ENCODE results near the gene BRAF.

Gene BRAF

DNA sequence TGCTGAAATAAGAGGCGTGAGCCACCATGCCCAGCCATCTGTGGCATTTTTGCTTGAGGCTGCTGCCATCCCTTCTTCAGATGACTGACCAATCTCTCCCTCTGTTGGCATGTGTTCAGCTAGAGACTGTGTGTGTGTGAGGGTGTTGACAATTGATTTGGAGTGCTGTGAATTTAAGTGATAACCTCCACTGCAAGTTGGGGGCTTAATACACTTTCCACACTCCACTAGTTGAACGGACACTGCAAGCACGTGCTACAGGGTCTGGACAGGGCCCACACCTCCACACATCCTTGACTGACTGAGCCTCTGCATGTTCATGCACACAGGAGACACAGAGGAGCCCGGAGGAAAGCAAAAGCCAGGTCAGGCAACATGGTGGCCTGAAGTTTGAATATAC is 51.3 kb downstream of the BRAF start:
- no peak for DNase-seq
- TF ChIP-seq, protein P1, sequence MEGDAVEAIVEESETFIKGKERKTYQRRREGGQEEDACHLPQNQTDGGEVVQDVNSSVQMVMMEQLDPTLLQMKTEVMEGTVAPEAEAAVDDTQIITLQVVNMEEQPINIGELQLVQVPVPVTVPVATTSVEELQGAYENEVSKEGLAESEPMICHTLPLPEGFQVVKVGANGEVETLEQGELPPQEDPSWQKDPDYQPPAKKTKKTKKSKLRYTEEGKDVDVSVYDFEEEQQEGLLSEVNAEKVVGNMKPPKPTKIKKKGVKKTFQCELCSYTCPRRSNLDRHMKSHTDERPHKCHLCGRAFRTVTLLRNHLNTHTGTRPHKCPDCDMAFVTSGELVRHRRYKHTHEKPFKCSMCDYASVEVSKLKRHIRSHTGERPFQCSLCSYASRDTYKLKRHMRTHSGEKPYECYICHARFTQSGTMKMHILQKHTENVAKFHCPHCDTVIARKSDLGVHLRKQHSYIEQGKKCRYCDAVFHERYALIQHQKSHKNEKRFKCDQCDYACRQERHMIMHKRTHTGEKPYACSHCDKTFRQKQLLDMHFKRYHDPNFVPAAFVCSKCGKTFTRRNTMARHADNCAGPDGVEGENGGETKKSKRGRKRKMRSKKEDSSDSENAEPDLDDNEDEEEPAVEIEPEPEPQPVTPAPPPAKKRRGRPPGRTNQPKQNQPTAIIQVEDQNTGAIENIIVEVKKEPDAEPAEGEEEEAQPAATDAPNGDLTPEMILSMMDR (IDR thresholded peaks at IDR 0.05; ENCODE audit: low read depth, low read length): no peak
- Histone ChIP-seq H3K4me1 (peaks cover 7% of the 10 kb centered on the region; the same call in 1 of the 2 replicates), H3K36me3 (peaks cover 2% of the 10 kb centered on the region; the same call in 1 of the 2 replicates), H3K27me3 (no peaks in the 10 kb centered on the region), H3K4me3 (ENCODE audit: low read depth, low read length) (no peak overlapping the region), H3K9me3 (no peaks in the 10 kb centered on the region)

GRCh38 chr7:140870003-140870402 is 54.7 kb downstream of the BRAF start:
- TF ChIP-seq, protein P1 (IDR thresholded peaks at IDR 0.05; ENCODE audit: low read depth, low read length): no peak
- Histone ChIP-seq H3K9me3 (no peaks in the 10 kb centered on the region), H3K36me3 (peaks cover 2% of the 10 kb centered on the region; the same call in 1 of the 2 replicates), H3K27me3 (no peaks in the 10 kb centered on the region), H3K4me3 (ENCODE audit: low read depth, low read length) (no peak overlapping the region), H3K4me1 (peaks cover 7% of the 10 kb centered on the region; the same call in 1 of the 2 replicates)
- no peak for DNase-seq

DNA sequence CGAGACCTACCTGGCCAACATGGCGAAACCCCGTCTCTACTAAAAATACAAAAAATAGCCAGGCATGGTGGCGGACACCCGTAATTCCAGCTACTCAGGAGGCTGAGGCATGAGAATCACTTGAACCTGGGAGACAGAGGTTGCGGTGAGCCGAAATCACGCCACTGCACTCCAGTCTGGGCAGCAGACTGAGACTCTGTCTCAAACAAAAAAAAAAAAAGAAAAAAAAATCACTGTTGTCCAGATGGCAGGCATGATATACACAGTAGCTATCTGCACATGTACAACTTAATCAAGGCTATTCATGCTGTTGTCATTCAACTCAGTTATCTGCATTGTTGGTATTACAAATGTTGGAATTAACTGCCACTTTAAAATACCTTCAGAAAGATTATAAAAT is 55.3 kb downstream of the BRAF start:
- DNase-seq: no peak
- TF ChIP-seq, protein P1 (IDR thresholded peaks at IDR 0.05; ENCODE audit: low read depth, low read length): no peak
- no peak overlapping the region for H3K4me3 ChIP-seq (ENCODE audit: low read depth, low read length)
- peaks cover 2% of the 10 kb centered on the region; the same call in 1 of the 2 replicates for H3K36me3 ChIP-seq
- H3K9me3 ChIP-seq: no peaks in the 10 kb centered on the region
- no peaks in the 10 kb centered on the region for H3K27me3 ChIP-seq
- H3K4me1 ChIP-seq: peaks cover 7% of the 10 kb centered on the region; the same call in 1 of the 2 replicates

DNA sequence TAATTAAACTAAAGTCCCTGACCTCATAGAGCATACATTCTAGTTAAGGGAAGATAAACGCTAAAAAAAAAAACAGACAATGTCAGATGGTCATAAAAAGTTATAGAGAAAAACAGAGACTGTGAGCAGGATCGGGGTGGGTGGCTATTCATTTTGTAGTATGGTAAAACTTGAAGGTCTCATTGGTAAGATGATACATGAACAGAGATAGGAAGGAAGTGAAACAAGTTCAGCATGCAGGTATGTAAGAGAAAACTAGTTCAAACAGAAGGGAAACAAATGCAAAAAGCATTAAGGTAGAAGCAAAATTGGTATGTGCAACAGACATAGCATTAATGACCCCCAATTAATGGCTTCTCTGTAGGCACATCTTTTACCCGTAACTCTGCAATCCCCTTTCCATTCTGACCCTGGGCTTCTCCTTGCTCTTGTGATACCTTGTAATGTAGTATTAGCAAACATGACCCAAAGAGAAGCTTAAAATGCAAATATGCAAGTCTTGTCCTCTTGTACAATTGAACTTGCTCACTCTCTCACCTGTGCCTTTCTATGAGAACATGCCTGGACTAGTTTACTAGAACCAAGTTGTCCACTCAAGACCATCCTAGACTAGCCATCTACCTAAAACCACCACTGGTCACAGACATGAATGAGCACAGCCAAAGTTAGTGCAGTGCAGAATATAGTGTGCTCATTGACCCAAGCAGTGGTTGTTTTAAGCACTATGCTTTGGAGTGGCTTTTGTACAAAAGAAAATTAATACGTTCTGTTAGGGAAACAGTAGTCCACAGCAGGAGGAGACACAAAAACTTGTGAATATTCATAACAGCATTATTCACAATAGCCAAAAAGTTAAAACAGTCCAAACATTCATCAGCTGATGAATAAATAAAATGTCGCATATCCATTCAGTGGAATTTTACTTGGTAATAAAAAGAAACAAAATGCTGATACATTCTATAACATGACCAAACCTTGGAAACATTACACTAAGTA is 57.0 kb downstream of the BRAF start:
- Histone ChIP-seq H3K4me3 (ENCODE audit: low read depth, low read length) (no peak overlapping the region), H3K27me3 (no peaks in the 10 kb centered on the region), H3K36me3 (peaks cover 2% of the 10 kb centered on the region; the same call in 1 of the 2 replicates), H3K9me3 (no peaks in the 10 kb centered on the region), H3K4me1 (peaks cover 7% of the 10 kb centered on the region; the same call in 1 of the 2 replicates)
- no peak for DNase-seq
- TF ChIP-seq, protein P1 (IDR thresholded peaks at IDR 0.05; ENCODE audit: low read depth, low read length): no peak

DNA sequence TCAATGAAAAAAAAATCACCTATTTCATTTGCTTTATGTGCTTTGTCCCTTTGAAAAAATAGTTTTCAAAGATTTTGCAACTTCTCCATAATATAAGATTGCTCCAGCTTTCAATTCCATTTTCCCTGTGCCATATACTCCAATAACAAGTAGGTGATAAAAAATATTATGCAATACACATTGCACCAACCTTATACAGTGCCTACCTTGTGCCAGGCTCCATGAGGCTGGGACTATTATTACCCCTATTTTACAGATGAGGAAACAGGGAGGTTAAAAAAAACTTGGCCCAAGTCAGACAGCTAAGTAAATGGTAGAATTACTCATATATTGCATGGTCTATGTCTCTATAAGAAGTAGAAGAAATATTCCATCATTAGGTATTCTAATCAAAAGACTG is 57.8 kb downstream of the BRAF start:
- peaks cover 7% of the 10 kb centered on the region; the same call in 1 of the 2 replicates for H3K4me1 ChIP-seq
- H3K36me3 ChIP-seq: peaks cover 2% of the 10 kb centered on the region; the same call in 1 of the 2 replicates
- H3K4me3 ChIP-seq (ENCODE audit: low read depth, low read length): no peak overlapping the region
- TF ChIP-seq, protein P1 (IDR thresholded peaks at IDR 0.05; ENCODE audit: low read depth, low read length): no peak
- no peaks in the 10 kb centered on the region for H3K27me3 ChIP-seq
- no peak for DNase-seq
- no peaks in the 10 kb centered on the region for H3K9me3 ChIP-seq

GRCh38 chr7:140864732-140865131 is 60.0 kb downstream of the BRAF start:
- DNase-seq: no peak
- Histone ChIP-seq H3K27me3 (no peaks in the 10 kb centered on the region), H3K4me1 (peaks cover 3% of the 10 kb centered on the region; the same call in 1 of the 2 replicates), H3K9me3 (no peaks in the 10 kb centered on the region), H3K4me3 (ENCODE audit: low read depth, low read length) (no peak overlapping the region), H3K36me3 (peaks cover 2% of the 10 kb centered on the region; the same call in 1 of the 2 replicates)
- TF ChIP-seq, protein P1 (IDR thresholded peaks at IDR 0.05; ENCODE audit: low read depth, low read length): no peak

Measured in BE2C (cell line).